HuH-7.5 (cell line): Measurements from ENCODE around the gene A3GALT2.
"Not testable (repeated sequence)": the region's sequence is repeated elsewhere in the genome, so short reads cannot be mapped to it uniquely, and the experiment has no call there.

ENCODE experiments used
- DNase-seq: peaks from one replicate; pipeline ENCODE4 v3.0.0; 2011; ENCODE audit warnings: low spot score

A3GALT2 gene

DNA sequence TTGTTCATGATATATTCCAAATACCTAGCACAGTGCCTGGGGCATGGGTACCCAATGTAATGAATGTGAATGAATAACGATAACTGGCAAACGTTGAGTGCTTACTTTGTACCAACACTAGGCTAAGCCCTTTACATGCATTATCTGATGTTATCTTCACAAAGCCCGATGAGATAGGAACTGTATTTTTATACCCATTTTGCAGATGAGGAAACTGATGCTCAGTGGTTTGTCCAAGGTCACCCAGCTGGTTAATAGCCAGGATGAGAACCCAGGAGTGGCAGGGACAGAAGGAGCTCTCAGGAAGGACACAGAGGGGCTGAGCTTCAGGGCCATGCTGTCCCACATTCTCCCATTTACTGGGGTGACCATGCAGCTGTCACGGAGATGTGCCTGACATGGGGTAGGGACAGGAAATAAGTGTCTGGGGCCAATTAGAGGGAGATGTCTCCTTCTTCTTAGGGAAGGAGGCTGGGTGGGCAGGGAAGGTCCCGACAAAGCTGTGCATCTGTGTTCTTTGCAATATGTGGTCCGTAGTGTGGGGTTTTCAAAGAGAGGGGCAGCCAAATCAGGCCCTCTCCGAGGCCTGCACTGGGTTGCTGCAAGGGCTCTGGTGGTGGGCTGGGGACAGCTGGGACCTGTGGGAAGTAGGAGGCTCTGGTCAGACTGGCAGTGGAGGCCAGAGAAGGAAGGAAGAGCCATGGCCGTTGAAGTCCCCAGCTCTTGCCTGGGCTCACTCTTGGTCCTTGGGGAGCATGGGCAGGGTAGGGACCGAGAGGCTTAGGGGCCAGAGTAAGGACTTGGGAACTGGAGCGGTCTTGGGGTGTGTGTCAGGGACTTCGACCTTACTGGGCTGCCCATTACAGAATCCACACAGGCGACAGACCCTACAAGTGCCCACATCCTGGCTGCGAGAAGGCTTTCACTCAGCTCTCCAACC lies 26.6 kb downstream of the A3GALT2 start:
- no peak for DNase-seq

DNA sequence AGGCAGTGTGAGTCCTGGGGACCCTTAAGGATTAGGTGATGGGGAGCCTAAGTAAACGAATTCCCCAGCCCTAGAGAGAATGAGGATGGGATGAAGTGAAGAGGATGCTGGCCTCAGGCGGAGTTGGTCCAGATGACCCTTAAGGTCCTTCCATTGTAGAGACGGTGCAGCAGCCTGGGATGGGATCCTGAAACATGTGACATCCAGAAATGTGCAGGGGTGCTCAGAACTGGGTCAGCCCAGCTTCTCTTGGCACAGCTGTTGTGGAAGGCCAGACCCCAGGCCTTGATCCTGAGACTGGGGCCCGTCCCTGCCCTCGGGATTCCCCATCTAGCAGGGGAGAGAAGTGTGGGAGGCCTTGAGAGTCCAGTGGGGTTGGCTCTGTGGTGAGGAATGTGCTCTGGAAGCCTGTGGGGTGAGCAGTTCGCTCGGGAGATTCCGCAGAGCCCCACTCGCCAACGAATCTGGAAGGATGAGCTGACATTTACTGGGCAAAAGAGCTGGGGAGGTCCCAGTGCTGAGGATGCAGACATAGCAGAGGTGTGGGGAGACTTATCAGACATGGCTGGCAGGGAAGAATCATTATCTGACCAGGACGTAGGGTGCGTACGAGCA lies 28.1 kb downstream of the A3GALT2 start:
- DNase-seq = no peak

DNA sequence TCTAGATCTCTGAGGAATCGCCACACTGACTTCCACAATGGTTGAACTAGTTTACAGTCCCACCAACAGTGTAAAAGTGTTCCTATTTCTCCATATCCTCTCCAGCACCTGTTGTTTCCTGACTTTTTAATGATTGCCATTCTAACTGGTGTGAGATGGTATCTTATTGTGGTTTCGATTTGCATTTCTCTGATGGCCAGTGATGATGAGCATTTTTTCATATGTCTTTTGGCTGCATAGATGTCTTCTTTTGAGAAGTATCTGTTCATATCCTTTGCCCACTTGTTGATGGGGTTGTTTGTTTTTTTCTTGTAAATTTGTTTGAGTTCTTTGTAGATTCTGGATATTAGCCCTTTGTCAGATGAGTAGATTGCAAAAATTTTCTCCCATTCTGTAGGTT lies 30.3 kb downstream of the A3GALT2 start:
- DNase-seq = not testable (repeated sequence)

DNA sequence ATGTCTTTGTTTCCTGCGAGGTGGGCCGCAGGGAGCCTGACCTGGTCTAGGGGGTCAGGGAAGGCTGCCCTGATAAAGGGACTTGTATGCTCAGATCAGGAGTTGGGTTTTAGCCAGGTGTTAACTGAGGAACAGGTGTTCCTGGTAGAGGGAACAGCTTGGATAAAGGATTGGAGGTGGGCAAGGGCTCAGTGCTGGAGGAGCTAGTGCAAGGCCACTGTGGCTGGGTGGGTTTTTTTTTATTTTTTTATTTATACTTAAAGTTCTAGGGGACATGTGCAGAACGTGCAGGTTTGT lies 31.1 kb downstream of the A3GALT2 start:
- no peak for DNase-seq

DNA sequence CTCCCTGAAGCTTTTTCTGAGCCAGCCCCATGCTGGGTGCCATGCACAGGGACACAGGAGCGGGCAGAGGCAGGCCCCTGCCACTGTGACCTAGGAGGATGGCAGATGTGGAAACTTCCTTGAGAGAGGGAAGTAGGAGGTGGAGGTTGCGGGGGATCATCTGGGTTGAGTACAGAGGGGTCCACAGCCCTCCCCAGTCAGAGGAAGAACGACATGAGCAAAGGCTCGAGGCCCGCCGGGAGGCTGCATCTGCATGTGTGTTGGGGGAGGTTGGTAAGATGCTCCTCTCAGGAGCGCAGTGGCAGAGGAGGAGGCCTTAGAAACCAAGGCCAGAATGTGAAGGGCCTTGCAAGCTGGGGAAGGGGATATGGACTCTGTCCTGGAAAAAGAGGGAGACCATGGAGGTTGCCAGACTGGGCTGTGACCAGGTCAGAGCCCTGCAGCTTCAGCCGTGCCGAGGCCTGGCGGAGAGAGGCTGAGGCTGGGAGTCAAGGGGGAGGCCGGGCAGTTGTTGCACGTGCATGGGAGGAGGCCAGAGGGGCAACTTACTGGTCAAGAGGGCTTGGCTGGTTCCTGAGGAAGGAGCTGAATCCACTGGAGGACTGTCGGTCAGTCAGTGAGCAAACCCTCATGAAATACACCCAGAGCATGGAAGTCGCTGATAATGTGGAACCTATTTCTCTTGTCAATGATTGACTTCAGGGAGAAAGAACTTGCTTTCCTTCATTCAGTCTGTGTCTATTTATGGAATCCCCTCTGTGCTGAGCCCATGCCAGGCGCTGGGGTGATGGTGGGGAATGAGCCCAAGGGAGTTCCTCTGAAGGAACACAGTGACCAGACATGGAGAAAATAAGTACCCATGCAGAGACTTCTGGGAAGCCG lies 31.7 kb downstream of the A3GALT2 start:
- no peak for DNase-seq

DNA sequence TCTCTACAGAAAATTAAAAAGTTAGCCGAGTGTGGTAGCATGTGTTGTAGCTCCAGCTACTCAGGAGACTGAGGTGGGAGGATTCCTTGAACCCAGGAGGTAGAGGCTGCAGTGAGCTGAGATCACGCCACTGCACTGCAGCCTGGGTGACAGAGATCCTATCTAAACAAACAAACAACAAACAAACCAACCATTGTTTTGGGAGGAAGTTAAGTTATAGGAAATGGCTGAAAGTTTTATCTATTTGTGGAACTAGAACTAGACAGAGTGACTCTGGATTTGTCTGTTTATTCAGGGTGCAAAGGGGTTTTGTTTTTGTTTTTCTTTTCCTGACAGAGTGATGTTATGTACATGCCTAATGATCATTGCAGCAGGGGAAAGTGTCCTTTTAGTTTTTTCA lies 33.6 kb downstream of the A3GALT2 start:
- no peak for DNase-seq

DNA sequence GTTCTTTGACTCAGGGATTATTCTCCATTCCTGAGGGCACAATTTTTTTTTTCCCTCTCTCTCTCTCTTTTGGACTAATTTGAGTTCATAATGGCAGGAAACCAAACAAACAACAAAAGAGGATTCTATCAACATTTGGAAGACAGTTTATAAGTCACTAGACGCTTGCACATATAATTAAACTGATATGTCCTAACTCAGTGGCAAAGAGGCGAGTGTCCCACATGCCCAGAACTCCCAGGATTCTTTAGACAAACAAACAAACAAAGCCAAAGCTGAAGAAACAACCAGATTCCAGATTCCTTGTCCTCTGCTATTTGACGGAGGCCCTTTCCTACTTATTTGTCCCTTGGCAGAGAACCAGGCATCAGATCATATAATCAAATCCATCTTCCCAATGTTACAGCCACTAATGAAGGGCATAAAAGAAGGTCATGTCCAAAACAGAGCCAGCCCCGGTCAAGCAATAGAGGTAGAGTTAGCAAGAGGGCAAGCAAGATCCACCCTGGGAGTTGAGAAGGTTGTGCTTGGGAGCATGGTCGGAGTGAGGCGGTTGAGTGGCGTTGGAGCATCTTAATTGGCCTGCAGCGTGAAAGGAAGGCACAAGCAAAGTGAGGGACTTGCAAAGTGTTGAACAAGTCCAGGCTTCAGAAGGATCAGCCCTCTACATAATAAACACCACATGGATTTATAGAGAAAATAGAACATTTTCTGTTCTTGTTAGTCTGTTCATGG lies 34.3 kb downstream of the A3GALT2 start:
- no peak for DNase-seq

DNA sequence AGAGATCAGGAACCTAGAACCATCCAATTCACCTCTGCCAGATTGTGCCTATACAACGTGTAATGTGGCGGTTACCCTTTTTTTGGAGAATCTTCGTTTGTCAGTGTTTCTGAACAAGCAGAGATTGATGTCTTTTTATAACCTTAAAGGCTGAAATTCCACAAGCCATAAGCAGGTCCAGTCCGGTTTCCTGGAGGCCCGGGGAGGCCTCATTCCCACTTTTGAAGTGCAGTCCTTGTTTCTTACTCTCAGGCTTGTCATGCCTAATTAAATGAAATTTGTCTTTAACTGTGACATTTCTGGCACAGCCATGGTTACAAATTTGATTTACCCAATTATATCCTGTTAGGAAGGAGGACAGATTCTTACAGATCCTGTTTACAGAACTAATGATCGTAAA lies 36.8 kb downstream of the A3GALT2 start:
- DNase-seq = no peak

DNA sequence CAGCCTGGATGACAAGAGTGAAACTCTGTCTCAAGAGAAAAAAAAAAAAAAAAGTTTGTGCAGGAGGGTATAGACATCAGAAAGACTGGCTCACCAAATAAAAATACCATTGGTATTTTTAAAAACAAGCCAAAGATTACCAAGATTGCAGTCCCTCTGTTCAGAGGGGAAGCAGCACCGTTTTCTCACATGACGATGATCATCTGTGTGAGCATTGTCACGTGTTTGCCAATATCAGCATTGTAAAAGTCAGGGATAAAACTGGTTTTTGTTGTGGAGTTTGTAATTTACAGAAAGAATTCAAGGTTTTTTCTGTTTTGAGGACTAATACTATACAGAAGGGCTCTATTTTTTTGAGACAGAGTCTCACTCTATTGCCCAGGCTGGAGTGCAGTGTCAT lies 38.1 kb downstream of the A3GALT2 start:
- no peak for DNase-seq

DNA sequence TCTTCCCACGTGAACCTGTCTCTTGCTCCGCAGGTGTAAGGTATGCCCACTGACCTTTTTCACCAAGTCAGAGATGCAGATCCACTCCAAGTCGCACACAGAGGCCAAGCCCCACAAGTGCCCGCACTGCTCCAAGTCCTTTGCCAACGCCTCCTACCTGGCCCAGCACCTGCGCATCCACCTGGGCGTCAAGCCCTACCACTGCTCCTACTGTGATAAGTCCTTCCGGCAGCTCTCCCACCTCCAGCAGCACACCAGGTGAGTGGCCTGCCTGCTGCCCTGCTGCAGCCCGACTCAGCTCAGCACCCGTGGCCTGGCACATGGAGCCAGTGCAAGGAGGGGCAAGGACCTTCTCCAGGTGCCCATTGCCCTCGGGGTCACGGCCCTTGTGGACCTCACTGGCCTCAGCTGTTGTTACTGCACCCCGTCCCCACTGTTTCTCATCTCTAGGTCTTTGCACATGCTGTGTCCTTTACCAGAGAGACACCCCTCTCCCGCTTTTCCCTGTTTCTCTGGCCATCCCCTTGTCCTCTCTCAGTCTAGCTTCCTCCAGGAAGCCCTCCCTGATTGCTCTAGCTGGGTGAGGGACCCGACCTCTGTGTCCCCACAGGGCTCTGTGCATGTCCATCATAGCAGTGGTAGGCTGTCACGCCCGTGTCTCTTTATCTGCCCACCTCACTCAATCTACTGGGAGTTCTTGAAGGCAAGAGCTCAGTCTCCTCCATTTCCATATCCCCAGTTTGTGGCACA lies 39.2 kb downstream of the A3GALT2 start:
- DNase-seq = no peak

DNA sequence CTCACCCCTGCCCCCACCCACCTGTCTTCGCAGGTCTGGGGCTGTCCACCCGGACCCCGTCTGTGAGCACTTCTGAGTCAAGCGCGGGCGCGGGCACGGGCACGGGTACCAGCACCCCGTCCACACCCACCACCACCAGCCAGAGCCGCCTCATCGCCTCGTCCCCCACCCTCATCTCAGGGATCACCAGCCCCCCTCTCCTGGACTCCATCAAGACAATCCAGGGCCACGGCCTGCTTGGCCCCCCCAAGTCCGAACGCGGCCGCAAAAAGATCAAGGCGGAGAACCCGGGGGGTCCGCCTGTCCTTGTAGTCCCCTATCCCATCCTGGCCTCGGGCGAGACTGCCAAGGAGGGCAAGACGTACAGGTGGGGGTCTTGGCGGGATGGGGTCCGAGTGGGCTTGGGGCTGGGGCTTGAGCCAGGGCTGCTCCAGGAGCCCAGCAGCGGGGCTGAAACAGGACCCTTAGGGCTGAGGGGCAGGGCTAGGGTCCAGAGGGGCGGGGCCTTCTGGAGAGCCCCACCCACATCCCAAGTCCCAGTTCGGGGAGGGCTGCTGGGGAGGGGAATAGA lies 40.7 kb downstream of the A3GALT2 start:
- no peak for DNase-seq

DNA sequence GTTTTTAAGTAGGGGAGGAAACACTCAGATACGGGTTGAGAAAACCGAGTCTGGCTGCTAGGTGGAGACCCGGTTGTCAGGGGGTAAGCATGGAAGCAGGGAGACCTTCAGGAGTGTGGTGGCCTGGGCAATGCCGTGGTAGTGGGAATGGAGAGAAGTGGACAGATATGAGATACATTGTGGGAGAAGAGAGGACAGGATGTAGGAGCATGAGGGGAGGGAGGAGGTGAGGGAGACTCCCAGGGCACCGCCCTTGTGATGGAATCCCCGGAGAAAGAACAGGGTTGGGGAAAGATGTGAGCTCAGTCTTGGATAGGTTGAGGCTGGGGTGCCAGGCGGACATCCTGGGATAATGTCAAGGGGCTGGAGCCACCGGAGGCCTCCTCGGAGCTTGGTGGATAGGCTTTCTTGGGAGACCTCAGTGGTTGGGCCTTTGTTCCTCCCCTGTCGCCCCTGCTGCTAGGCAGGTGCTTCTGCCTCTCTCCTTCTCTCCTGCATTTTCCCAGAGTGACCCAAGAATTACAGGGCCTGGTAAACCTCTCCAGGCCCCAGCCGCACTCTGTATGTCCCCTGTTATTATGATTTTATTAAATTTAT lies 43.3 kb downstream of the A3GALT2 start:
- DNase-seq = no peak

DNA sequence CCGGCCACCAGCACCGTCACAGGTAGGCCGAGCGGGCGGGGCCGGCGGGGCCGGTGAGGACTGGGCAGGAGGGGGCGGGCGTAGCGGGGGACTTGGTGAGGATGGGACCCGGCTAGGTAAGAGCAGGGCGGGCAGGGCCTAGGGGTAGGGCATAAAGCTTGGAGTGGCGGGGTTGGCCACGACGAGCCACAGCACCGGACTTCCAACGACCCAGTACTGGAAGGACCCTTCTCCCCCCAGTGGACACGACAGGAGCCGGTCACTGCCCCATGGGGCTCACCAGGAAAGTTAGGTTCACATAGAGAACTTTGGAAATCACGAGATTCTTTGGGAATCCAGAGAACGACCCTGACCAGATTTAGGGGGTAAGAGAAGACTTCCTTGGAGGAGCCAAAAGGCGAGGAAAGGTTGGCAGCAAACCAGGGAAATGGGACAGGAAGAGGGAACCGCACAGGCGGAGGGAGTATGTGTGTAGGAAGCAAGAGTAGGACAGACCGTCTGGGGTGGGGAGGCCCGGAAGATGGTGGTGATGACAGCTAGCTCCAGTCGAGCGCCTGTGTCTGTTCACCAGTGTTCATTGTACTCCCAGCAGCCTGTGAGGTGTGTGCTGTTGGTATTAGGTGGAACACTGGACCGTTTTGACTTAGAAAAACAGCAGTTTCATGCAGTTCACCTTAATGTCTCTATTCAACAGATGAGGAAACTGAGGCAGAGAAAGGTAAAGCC lies 44.2 kb downstream of the A3GALT2 start:
- no peak for DNase-seq

DNA sequence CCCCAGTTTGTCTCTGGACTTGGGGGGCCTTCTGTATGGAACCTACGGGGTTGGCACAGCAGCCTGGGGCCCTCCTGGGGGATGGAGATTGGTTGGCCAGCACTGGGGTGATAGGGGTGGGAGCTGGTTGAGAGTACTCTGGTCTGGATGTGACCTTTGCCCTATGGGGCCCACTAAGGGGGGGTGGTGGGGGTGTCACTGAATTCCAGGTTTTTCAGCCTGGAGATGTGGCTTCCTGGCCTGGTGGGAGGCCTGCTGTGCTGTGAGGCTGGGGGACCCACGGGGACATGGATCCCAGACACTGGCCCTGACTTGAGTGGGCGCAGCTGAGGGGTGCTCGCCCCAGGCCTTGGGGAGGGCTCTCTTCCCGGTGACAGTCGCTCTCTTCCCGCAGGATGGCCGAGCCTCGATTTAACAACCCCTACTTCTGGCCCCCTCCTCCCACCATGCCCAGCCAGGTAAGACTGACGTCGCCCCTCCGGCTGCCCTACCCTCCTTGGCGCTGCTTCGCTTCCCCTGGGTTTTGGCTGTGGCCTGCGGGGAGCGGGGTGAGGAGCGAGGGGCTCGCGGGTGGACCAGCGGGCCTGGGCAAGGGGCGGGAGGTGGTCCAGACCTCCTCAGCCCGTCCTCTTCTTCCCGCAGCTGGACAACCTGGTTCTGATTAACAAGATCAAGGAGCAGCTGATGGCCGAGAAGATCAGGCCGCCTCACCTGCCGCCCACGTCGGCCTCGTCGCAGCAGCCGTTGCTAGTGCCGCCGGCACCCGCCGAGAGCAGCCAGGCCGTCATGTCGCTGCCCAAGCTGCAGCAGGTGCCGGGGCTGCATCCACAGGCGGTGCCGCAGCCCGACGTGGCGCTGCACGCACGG lies 45.0 kb downstream of the A3GALT2 start:
- DNase-seq = no peak

DNA sequence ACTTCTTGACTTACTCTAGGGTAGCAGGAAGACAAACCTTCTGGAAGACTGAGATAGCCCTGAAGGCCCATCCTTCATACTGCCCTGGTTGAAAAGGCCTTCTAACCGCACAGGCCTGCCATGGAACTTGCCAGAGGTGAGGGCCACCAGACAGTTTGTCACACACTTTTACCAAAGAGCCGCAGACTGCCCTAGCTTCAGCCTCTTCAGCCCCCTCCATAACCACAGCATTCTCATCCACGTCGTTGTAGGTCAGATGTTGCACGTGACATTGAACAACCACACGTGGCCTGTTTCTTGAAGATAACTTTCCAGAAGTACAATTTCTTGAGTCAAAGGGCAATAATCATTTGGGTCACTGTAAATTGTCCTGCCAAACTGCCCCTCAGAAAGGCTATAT lies 45.7 kb downstream of the A3GALT2 start:
- DNase-seq = no peak

DNA sequence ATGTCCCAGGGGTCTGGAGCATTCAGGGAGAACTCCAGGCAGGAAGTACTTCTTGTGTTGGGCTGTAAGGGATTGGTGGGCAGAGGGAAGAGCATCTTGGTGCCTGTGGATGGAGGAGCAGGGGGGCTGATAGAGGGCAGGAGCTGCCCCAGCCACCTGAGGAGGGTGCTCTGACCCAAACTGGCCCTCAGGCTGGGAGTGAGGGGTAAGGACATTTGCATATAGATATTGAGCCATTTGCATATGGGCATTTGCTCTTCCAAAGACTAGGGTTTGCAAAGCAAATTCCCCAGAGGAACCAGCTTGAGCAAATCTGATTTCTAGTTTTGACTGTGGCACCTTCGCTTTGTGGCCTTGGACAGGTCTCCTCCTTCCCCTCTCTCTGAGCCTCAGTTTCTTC lies 46.5 kb downstream of the A3GALT2 start:
- DNase-seq = no peak

DNA sequence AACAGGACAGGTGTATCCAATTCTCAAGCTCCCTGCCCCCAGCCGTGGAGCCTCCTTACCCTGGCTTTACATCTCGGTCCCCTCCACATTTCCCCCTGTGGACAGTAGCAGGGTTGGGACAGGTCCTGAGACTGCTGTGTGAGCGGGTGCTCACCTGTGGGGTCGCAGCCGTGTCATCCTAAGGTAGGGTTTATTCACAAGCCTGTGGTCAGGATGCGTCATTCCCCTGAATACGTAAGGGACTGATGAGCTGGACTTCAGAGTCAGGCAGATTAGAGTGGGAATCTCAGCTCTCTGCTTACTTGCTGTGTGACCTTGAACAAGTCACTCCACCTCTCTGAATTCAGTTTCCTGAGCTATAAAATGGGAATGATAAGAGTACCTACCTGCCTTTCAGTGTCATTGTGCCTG lies 46.9 kb downstream of the A3GALT2 start:
- no peak for DNase-seq

DNA sequence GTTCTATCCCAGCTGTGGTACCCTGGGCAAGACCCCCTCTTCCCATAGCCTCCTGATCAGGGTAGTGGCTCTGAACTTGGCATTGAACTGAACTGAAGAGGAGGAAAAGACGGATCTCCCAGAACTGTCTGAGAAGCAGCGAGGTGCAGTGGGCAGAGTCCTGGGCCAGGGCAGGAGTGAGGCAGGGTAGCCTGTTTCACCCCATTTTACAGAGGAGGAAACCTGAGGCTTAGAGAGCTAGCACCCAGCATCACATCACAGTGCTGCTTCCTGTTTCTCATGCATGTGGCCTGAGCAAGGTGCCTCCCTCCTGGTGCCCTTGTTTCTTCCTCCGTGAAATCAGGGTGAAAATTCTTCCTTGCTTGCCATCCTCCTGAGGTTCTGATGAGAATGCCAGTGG lies 47.5 kb downstream of the A3GALT2 start:
- DNase-seq = no peak

DNA sequence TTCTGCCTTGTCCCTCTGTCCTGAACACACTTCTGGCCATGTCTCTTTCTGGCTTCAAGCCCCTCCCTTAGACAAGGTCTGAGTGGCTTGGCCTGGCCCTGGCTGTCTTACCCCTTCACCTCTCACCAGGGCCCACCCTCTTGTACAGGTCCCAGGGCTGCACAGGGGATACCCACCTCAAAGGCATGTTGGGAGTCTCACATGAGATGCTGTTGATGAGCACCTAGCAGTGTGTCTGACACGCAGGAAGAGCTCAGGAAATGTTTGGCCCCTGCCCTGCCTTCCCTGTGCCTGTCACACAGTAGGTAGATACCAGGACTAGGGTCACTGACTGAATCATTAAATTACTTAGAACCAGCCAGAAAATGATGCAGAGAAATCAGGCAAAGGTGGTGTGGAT lies 48.0 kb downstream of the A3GALT2 start:
- no peak for DNase-seq
